ENCODE data around the gene COQ5.

DNA sequence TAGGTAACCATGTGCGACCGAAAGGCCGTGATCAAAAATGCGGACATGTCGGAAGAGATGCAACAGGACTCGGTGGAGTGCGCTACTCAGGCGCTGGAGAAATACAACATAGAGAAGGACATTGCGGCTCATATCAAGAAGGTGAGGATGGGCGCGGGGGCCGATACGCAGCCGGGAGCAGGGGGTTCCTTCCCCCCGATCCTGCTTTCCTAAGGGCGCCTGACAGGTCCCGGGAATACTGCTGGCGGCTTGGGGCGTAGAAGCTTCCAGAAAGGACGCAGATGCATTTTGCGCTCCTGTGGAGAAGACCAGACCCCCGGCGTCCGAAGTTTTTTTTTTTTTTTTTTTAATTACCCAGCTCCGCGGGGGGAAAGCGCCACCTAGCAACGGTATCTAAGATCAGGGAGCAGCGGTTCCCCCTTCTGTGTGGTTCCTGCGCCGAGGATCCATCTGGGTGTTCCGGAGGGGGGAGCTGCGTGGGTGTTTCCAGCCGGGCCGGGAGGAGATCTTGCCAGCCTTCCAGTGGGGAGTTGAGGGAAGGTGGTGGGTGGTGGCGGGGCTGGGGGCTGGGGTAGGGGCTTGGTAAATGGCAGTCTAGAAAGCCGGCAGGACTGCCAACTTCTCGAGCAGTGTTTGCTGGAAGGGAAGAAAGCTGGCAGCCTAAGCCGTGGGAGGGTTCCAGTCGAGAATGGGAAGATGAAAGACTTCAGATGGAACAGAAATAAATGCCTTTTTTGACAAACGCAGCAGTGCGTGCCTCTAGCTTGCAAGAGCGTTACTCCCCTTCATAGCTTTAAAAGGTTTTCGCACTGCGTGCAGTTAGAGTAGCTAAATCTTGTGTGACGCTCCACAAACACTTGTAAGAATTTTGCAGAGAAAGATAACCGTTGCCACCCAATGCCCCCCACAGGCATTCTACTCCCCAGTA, 32.3 kb downstream of the COQ5 start:
- TF ChIP-seq, protein P1, sequence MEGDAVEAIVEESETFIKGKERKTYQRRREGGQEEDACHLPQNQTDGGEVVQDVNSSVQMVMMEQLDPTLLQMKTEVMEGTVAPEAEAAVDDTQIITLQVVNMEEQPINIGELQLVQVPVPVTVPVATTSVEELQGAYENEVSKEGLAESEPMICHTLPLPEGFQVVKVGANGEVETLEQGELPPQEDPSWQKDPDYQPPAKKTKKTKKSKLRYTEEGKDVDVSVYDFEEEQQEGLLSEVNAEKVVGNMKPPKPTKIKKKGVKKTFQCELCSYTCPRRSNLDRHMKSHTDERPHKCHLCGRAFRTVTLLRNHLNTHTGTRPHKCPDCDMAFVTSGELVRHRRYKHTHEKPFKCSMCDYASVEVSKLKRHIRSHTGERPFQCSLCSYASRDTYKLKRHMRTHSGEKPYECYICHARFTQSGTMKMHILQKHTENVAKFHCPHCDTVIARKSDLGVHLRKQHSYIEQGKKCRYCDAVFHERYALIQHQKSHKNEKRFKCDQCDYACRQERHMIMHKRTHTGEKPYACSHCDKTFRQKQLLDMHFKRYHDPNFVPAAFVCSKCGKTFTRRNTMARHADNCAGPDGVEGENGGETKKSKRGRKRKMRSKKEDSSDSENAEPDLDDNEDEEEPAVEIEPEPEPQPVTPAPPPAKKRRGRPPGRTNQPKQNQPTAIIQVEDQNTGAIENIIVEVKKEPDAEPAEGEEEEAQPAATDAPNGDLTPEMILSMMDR (IDR thresholded peaks at IDR 0.05): no peak
- TF ChIP-seq POLR2A (IDR thresholded peaks at IDR 0.05): no peak

Measured in lower leg skin (tissue), 3 donors.